ENCODE measurements around the gene GTPBP6.
A peak's percentile ranks its signal among the peaks of the same experiment; 100 is the strongest.

The GTPBP6 gene

DNA sequence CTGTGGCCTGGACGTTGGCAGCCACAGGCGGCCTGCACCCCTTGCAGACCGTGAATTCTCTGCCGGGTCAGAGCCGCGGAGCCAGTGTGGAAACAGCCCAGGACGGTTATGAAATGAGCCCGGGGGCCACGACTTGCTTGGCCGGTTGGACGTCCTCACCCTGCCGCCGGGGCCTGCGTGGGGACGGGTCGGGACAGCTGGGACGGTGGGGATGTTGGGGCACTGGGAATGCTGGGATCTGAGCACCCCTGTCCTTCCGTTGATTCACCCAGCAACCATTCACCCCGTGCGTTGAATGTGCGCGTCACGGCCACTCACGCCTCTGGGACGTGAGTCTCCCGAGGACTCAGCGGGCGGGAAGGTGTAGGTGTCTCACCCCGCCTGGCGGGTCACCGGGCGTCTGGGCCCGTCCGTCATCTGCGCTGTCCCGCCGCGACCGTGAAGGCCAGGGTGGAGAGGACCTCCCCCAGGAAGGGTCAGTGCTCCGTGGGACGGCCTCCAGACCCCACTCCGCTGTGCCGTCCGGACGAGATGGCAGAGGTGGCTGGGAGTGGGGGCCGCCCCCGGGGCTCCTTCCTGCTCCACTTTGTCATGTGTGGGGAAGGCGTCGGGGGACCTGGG lies 41.9 kb downstream of the GTPBP6 start:
- no peak for TF ChIP-seq CTCF (IDR thresholded peaks at IDR 0.05; ENCODE audit: borderline replicate concordance, insufficient read depth, low read depth, low read length)
- peak overlapping the region; percentile 41 for H3K4me3 ChIP-seq (ENCODE audit: low read depth, low read length)

DNA sequence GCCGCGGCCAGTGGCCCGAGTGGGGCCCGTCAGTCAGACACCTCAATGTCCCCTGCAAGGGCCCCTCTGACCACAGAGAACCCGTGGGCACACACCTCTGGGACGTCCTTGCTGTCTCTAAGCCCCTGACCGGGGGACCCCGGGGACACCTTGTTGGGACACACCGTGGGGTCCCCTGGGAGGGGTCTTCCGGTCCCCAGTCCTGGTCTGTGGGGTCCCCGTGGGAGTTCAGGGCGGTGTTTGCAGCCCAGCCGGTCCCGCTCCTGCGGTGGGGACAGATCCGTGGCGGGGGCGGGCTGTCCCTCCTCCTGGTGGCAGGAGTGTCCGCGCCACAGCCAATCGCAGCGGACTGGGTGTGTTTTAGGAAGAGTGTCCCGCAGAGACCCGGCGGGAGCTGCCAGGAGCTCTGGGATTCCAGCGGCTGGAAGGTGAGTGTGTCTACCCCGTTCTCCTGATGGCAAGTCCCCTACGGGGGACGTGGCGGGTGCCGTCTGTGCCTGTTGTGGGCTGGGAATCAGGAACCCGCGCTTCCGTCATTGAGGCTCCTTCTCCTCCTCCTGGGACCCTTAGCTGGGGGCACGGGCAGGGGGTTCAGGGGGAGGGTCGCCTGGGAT lies 42.5 kb downstream of the GTPBP6 start:
- peak overlapping the region; percentile 41 for H3K4me3 ChIP-seq (ENCODE audit: low read depth, low read length)

GRCh38 chrX:275476-275966 lies 43.1 kb downstream of the GTPBP6 start:
- no peak overlapping the region for H3K4me3 ChIP-seq (ENCODE audit: low read depth, low read length)
- TF ChIP-seq CTCF (IDR thresholded peaks at IDR 0.05; ENCODE audit: borderline replicate concordance, insufficient read depth, low read depth, low read length), result no peak

More for the DNA sequence above, 42.5 kb downstream of the GTPBP6 start:
- TF ChIP-seq CTCF (IDR thresholded peaks at IDR 0.05; ENCODE audit: borderline replicate concordance, insufficient read depth, low read depth, low read length), result no peak

- no peak for TF ChIP-seq CTCF (IDR thresholded peaks at IDR 0.05; ENCODE audit: borderline replicate concordance, insufficient read depth, low read depth, low read length)
- no peak overlapping the region for H3K4me3 ChIP-seq (ENCODE audit: low read depth, low read length)
Measured at GRCh38 chrX:274904-275475, 43.6 kb downstream of the GTPBP6 start.

- H3K4me3 ChIP-seq (ENCODE audit: low read depth, low read length), result no peak overlapping the region
- TF ChIP-seq CTCF (IDR thresholded peaks at IDR 0.05; ENCODE audit: borderline replicate concordance, insufficient read depth, low read depth, low read length), result no peak
Measured at GRCh38 chrX:270848-271367, 47.7 kb downstream of the GTPBP6 start.

GRCh38 chrX:267771-268261 lies 50.8 kb downstream of the GTPBP6 start:
- TF ChIP-seq CTCF (IDR thresholded peaks at IDR 0.05; ENCODE audit: borderline replicate concordance, insufficient read depth, low read depth, low read length), result no peak
- H3K4me3 ChIP-seq (ENCODE audit: low read depth, low read length), result no peak overlapping the region
